ELR (cell line): ENCODE measurements around the gene PPDPF.
"Not testable (repeated sequence)": the region's sequence is repeated elsewhere in the genome, so short reads cannot be mapped to it uniquely, and the experiment has no call there.

ENCODE experiments used
- DNase-seq: peaks from one replicate; pipeline ENCODE4 v3.0.0-alpha.2; 2015; ENCODE audit warnings: low read depth

PPDPF gene

DNA sequence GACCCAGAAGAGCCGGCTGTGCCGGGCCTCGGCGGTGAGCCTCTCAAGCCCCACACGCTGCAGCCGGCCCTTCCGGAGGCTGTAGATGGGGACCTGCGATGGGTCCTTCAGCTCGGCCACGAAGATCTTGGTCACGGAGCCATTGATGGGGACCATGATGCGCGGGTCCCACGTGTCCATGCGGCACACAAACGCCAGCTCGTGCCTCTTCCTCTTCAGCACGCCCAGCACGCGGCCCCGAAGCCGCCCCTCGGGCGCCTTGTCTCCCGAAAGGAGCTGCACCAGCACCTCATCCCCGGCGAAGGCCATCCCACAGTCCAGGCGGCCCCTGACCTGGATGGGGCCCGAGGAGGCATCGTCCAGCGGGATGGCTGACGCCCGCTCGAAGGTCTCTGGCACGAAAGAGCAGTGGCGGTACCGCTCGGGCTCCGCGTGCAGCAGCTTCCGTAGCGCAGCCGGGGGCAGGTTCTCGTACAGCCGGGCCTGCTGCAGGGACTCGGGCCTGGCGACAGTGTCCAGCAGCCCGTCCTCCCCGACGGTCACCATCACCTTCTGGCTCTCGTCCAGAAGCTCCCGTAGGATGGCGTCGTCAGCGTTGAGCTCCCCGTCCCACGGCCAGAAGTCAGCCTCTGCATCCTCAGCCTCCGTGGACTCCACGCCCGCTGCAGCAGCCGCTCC is 44.6 kb downstream of the PPDPF start:
- no peak for DNase-seq

DNA sequence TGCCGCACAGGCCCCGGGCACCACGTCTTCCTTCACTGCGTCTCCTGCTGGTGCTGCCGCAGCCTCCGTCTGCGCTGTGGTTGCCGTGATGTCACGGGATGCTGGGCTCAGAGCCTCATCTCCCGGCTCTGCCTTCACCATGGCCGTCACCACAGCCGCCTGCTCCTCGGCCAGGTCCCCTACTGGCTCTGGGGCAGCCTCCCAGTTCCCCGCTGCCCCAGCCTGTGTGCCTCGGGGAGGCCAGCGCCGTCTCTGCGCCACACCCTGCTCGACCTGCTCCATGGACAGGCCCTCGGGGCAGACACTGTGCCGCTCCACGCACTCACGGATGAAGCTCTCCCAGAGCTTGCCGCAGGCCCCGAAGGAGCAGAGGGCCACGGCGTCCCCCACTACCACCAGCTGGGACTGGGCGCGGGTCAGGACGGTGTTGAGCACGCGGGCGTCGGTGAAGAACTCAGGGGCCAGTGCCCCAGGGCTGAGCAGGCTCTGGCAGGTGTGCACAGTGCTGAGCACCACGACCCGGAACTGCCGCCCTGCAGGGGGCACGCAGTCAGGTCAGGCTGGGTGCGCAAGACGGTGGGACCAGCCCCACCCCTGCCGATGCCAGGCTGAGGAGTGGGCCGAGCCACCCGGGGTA is 45.3 kb downstream of the PPDPF start:
- DNase-seq = no peak

DNA sequence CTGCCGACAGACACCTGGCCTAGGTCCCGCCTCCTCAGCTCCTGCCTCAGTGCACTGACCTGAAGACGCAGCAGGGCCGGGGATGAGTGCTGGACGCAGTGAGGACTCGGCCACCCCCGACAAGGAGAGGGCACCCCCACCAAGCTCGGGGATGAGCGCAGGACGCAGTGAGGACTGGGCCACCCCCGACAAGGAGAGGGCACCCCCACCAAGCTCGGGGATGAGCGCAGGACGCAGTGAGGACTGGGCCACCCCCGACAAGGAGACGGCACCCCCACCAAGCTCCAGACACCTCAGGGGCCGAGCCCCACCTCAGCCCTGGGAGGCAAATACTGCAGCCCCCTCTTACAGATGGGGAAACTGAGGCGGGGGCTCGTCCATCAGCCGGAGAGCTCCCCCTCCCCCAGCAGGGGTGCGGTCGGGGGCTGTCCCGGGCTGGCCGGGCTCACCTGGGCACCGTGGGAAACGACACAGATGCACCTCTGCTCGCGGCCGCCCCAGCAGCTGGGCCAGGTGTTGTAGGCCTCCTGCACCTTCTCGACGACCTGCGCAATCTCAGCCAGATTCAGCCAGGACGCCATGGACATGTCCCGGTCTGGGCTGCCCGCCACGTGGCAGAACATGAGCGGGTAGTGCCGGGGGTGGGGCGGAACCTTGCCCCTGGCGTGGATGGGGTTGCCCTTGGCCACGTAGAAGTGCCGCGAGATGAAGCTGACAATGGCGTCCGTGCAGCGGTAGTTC is 46.0 kb downstream of the PPDPF start:
- DNase-seq = no peak

- no peak for DNase-seq
Observed at GRCh38 chr20:63567136-63567385, 46.5 kb downstream of the PPDPF start.

DNA sequence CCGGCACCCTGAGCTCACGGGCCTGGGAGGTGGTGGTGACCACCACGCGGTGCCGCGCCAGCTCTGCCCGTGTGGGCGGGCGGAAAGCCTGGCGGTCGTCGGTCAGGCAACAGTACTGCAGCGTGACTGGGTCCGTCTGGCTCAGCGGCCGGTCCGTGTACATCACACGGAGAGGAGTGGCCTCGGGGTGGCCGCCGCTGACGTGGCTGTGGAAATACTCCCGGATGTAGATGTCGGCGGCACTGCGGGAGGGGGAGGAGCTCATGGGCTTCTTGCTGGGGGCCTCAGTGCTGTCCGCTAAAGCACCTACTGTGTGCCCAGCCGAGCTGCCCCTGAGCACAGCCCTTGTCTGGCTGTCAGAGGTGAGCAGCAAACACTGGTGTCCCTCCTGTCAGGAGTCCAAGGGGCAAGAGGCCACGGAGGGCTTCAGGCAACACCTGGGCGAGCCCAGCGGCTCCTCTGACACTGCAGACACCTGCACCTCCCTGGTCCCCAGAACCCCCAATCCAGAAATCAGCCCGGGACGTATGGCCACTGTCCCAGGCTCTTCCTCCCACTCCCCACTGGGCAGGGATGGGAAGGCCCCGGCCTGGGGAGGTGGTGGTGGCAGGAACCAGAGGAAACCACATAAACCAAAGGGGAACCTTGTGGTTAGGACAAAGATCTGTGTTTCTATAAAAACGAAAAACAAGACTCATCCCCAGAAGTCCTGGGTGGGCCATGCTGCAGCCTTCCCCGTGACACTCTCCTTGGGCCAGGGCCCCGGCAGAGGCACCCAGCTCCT is 47.0 kb downstream of the PPDPF start:
- no peak for DNase-seq

GRCh38 chr20:63568170-63568981 is 47.8 kb downstream of the PPDPF start:
- DNase-seq = no peak

DNA sequence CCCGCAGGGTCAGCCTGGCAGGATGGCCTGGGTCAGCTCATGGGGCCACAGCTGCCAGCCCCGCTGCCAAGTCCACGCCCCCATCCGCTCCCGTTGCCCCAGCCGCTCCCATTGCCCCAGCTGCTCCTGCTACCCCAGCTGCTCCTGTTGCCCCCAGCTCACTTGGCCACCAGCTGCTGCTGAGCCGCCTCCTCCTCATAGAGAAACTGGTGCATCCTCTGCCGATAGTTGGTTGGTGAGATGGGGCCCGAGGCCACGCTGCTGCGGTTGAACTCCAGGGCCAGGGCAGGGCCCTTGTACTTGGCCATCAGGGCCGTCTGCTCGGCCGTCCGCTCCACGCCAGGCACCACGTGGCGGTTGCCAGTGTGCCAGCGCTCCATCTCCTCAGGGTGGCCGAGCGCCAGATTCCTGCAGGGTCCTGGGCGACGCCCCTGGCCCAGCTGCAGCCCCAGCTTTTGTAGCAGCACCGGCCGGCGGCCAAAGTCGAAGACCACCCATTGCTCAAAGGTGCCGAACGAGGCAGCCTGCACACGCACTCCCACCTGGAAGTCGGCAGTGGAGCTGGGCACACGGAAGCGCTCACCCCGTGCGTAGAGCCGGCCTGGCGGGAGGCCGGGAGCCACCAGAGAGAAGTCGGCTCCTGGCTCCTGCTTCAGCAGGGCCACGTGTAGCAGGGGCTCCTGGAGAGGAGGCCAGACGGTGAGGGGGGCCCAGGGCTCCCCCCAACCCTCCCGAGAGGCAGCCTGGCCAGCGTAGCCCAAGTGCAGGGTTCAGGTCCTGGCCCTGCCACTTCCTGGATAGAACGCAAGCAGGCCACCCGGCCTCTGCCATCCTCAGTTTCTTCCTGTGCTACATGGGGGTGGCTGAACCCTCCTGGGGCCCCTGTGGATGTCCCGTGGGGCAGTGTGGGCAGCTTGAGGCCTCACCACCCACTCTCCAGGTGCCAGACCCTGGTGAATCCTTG is 48.7 kb downstream of the PPDPF start:
- DNase-seq = no peak

- no peak for DNase-seq
Observed at GRCh38 chr20:63570281-63571086, 49.9 kb downstream of the PPDPF start.

DNA sequence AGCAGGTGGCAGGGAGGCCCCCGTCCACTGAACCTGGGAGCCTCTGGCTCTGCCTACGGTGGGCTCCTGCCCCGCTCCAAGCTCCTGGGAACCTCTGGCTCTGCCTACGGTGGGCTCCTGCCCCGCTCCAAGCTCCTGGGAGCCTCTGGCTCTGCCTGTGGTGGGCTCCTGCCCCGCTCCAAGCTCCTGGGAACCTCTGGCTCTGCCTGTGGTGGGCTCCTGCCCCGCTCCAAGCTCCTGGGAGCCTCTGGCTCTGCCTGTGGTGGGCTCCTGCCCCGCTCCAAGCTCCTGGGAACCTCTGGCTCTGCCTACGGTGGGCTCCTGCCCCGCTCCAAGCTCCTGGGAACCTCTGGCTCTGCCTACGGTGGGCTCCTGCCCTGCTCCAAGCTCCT is 50.5 kb downstream of the PPDPF start:
- DNase-seq = not testable (repeated sequence)
